H1 (cell line): ENCODE results near the gene DDX19B. TPM values are rescaled to one million over a fixed set of nuclear protein-coding genes. Genes with fewer than 3 reads are reported as not detected.
A peak's percentile ranks its signal among the peaks of the same experiment; 100 is the strongest.
"Not testable (repeated sequence)": the region's sequence is repeated elsewhere in the genome, so short reads cannot be mapped to it uniquely, and the experiment has no call there.

ENCODE experiments used
- CTCF ChIA-PET: fragments of 300-600 bp; sonication (Branson Sonifier 250); formaldehyde crosslinking; loops from one replicate; lab custom pipeline; 2021; ENCODE audit not compliant: partially characterized antibody; lab: Charles Lee
- POLR2A ChIA-PET: fragments of 300-600 bp; sonication (Branson Sonifier 250); formaldehyde crosslinking; loops from one replicate; lab custom pipeline; 2021; ENCODE audit warnings: inconsistent platforms; ENCODE audit not compliant: partially characterized antibody; lab: Charles Lee
- DNase-seq, 2 experiments: peaks; one replicate each; pipeline versions ENCODE4 v3.0.0 to v3.0.0-alpha.2; 2010 to 2022; ENCODE audit warnings: low spot score in 2 of 2, low read depth in 1 of 2, mixed read lengths in 1 of 2
- FAIRE-seq: peaks from 2 replicates; lab custom pipeline; 2011; peaks lifted over from hg19 to GRCh38; lab: Jason Lieb, UNC
- H2AFZ ChIP-seq: 2 replicates; pipeline ENCODE4 v1.8.1; 2012; ENCODE audit warnings: low read length, inconsistent platforms
- H2AK5ac ChIP-seq: 2 replicates; pipeline ENCODE4 v1.6.1; 2013; ENCODE audit warnings: low read depth, low read length
- H2BK120ac ChIP-seq: replicated peaks from 2 replicates; pipeline ENCODE3; 2013; ENCODE audit warnings: low read depth, low read length, inconsistent platforms
- H2BK12ac ChIP-seq: 2 replicates; pipeline ENCODE4 v1.6.1; 2013; ENCODE audit warnings: low read depth, low read length
- H2BK15ac ChIP-seq: 2 replicates; pipeline ENCODE4 v1.6.1; 2013; ENCODE audit warnings: low read length
- H2BK20ac ChIP-seq: 2 replicates; pipeline ENCODE4 v1.6.1; 2013; ENCODE audit warnings: low read length
- H2BK5ac ChIP-seq: 2 replicates; pipeline ENCODE4 v1.6.1; 2013; ENCODE audit warnings: low read depth, low read length
- H3K14ac ChIP-seq: 2 replicates; pipeline ENCODE4 v1.6.1; 2013; ENCODE audit warnings: inconsistent platforms; ENCODE audit not compliant: insufficient read length
- H3K18ac ChIP-seq: 2 replicates; pipeline ENCODE4 v1.6.1; 2013; ENCODE audit warnings: low read length; ENCODE audit errors: extremely low read depth
- H3K23ac ChIP-seq: 2 replicates; pipeline ENCODE4 v1.6.1; 2013; ENCODE audit warnings: inconsistent platforms; ENCODE audit not compliant: insufficient read length
- H3K23me2 ChIP-seq: 2 replicates; pipeline ENCODE4 v1.6.1; 2013; ENCODE audit warnings: low read depth, low read length
- H3K27ac ChIP-seq: 2 replicates; pipeline ENCODE4 v1.6.1; 2011; ENCODE audit warnings: low read depth, low read length, inconsistent platforms
- H3K27me3 ChIP-seq, 4 experiments: replicated peaks in 1 of 4; 1 replicate in 1 of 4; 2 replicates in 3 of 4; pipeline versions ENCODE4 v1.6.1 to v1.8.1; 2011 to 2013; ENCODE audit warnings: low read length in 3 of 4, mild to moderate bottlenecking in 3 of 4, inconsistent platforms in 2 of 4, mixed read lengths in 2 of 4, moderate library complexity in 1 of 4; ENCODE audit not compliant: control insufficient read depth in 3 of 4, insufficient read depth in 3 of 4; ENCODE audit errors: extremely low read depth in 1 of 4
- H3K36me3 ChIP-seq, 4 experiments: 2 replicates each; pipeline versions ENCODE4 v1.6.1 to v1.8.1; 2011 to 2013; ENCODE audit warnings: mild to moderate bottlenecking in 4 of 4, low read length in 3 of 4, moderate library complexity in 2 of 4, control low read depth in 1 of 4, inconsistent platforms in 1 of 4; ENCODE audit not compliant: insufficient read depth in 4 of 4, control insufficient read depth in 2 of 4
- H3K4ac ChIP-seq: replicated peaks from 2 replicates; pipeline ENCODE3; 2013; ENCODE audit warnings: low read length, low read depth, mixed read lengths, inconsistent platforms; ENCODE audit not compliant: insufficient read length
- H3K4me1 ChIP-seq, 4 experiments: replicated peaks in 1 of 4; 1 replicate in 1 of 4; 2 replicates in 3 of 4; pipeline versions ENCODE4 v1.6.1 to v1.8.1; 2011 to 2013; ENCODE audit warnings: low read length in 3 of 4, inconsistent platforms in 2 of 4, mixed read lengths in 1 of 4; ENCODE audit not compliant: insufficient read depth in 4 of 4, control insufficient read depth in 3 of 4
- H3K4me2 ChIP-seq, 2 experiments: 2 replicates each; pipeline versions ENCODE4 v1.6.1 to v1.8.1; 2011 to 2013; ENCODE audit warnings: low read depth in 2 of 2, low read length in 2 of 2, control low read depth in 1 of 2, inconsistent platforms in 1 of 2, mild to moderate bottlenecking in 1 of 2; ENCODE audit not compliant: insufficient read depth in 1 of 2
- H3K4me3 ChIP-seq, 4 experiments: fragments of 200-600, 300-600 bp in 1 of 4; sonication (generic), shearing (Covaris generic), sonication (Bioruptor Twin) in 1 of 4; 2 replicates each; pipeline versions ENCODE4 v1.5.1 to v1.8.1; 2011 to 2016; ENCODE audit warnings: low read length in 4 of 4, low read depth in 3 of 4, control low read depth in 2 of 4, inconsistent platforms in 2 of 4, mild to moderate bottlenecking in 2 of 4, mixed read lengths in 1 of 4, moderate library complexity in 1 of 4; ENCODE audit not compliant: insufficient read depth in 2 of 4; ENCODE audit errors: extremely low read depth in 1 of 4
- H3K56ac ChIP-seq: replicated peaks from 2 replicates; pipeline ENCODE3; 2013; ENCODE audit warnings: low read depth, mild to moderate bottlenecking, mixed read lengths, low read length, inconsistent platforms; ENCODE audit not compliant: insufficient read length
- H3K79me1 ChIP-seq: 2 replicates; pipeline ENCODE4 v1.6.1; 2013; ENCODE audit warnings: low read depth, low read length, control low read depth
- H3K79me2 ChIP-seq, 2 experiments: 2 replicates each; pipeline versions ENCODE4 v1.6.1 to v1.8.1; 2012 to 2013; ENCODE audit warnings: low read length in 2 of 2, mild to moderate bottlenecking in 2 of 2, inconsistent platforms in 1 of 2; ENCODE audit not compliant: insufficient read depth in 2 of 2, control insufficient read depth in 1 of 2
- H3K9ac ChIP-seq, 4 experiments: replicated peaks in 1 of 4; 1 replicate in 1 of 4; 2 replicates in 3 of 4; pipeline versions ENCODE4 v1.6.1 to v1.8.1; 2011 to 2013; ENCODE audit warnings: low read depth in 3 of 4, low read length in 3 of 4, control low read depth in 2 of 4, mild to moderate bottlenecking in 2 of 4, moderate library complexity in 2 of 4, inconsistent platforms in 1 of 4; ENCODE audit errors: extremely low read depth in 1 of 4
- H3K9me3 ChIP-seq, 2 experiments: 2 replicates each; pipeline versions ENCODE4 v1.6.1 to v1.8.1; 2012 to 2013; ENCODE audit warnings: mild to moderate bottlenecking in 2 of 2, moderate library complexity in 2 of 2, control low read depth in 1 of 2, inconsistent platforms in 1 of 2, low read depth in 1 of 2, low read length in 1 of 2, mixed read lengths in 1 of 2; ENCODE audit not compliant: insufficient read depth in 2 of 2
- H4K20me1 ChIP-seq, 2 experiments: replicated peaks in 1 of 2; 2 replicates each; pipeline versions ENCODE3 to v1.8.1; 2011 to 2013; ENCODE audit warnings: inconsistent platforms in 2 of 2, low read length in 2 of 2, mild to moderate bottlenecking in 1 of 2; ENCODE audit not compliant: insufficient read depth in 2 of 2, control insufficient read depth in 1 of 2
- H4K5ac ChIP-seq: 2 replicates; pipeline ENCODE4 v1.6.1; 2013; ENCODE audit warnings: low read length, low read depth, mixed read lengths, inconsistent platforms; ENCODE audit not compliant: insufficient read length
- H4K8ac ChIP-seq: 2 replicates; pipeline ENCODE4 v1.8.0; 2013; ENCODE audit warnings: mild to moderate bottlenecking, moderate library complexity, low read length, inconsistent platforms; ENCODE audit not compliant: insufficient read depth; ENCODE audit errors: extremely low read depth
- H4K91ac ChIP-seq: replicated peaks from 2 replicates; pipeline ENCODE3; 2013; ENCODE audit warnings: low read length, mixed read lengths, inconsistent platforms; ENCODE audit not compliant: insufficient read length
- BRCA1 ChIP-seq: IDR thresholded peaks from 2 replicates; pipeline ENCODE4 v1.6.1; 2012; ENCODE audit warnings: low read depth, low read length, improper control_type of control experiment
- CTBP2 ChIP-seq: IDR thresholded peaks from 2 replicates; pipeline ENCODE4 v1.7.0; 2011; ENCODE audit warnings: borderline replicate concordance, mild to moderate bottlenecking, moderate library complexity, mixed read lengths, low read length; ENCODE audit not compliant: insufficient read depth, insufficient read length
- POLR2AphosphoS5 ChIP-seq: IDR thresholded peaks from 2 replicates; pipeline ENCODE4 v1.6.1; 2011; ENCODE audit warnings: low read depth, low read length
- SAP30 ChIP-seq: fragments of 300-600 bp; sonication (generic); IDR thresholded peaks from 2 replicates; pipeline ENCODE4 v1.7.1; 2012; ENCODE audit warnings: low read length, moderate library complexity, mild to moderate bottlenecking, inconsistent platforms; ENCODE audit not compliant: insufficient read depth, insufficient replicate concordance
- SIN3A ChIP-seq, 2 experiments: IDR thresholded peaks in 1 of 2; conservative IDR thresholded peaks in 1 of 2; 2 replicates each; pipeline ENCODE4 v1.6.1; 2011 to 2012; ENCODE audit warnings: low read length in 2 of 2, improper control_type of control experiment in 1 of 2, low read depth in 1 of 2, mild to moderate bottlenecking in 1 of 2
- SP1 ChIP-seq: IDR thresholded peaks from 2 replicates; pipeline ENCODE4 v1.6.1; 2011; ENCODE audit warnings: low read depth, low read length
- SP4 ChIP-seq: IDR thresholded peaks from 2 replicates; pipeline ENCODE4 v1.6.1; 2012; ENCODE audit warnings: low read length, inconsistent platforms
- YY1 ChIP-seq: IDR thresholded peaks from 2 replicates; pipeline ENCODE4 v1.6.1; 2011; ENCODE audit warnings: low read depth, mild to moderate bottlenecking, low read length
- WGBS, 2 experiments: shearing (Covaris generic) in 1 of 2; methylation state at CpG; one replicate each; pipeline versions ENCODE4 v1.1.6 to v1.1.7; 2013 to 2015; ENCODE audit warnings: low lambda C conversion rate in 2 of 2, mixed read lengths in 2 of 2, inconsistent platforms in 1 of 2, low coverage in 1 of 2, missing lambda C conversion rate in 1 of 2; ENCODE audit not compliant: insufficient replicate concordance in 2 of 2, insufficient coverage in 1 of 2, insufficient read length in 1 of 2; ENCODE audit errors: extremely low coverage in 1 of 2, missing lambda C conversion rate in 1 of 2; 5-methylcytosine and 5-hydroxymethylcytosine counted together
- polyA plus RNA-seq, 7 experiments: library from polyadenylated mRNA; depleted of rRNA in 3 of 7; stranded (reverse) in 5 of 7; unstranded in 2 of 7; fragments of >200 nt in 5 of 7; fragments of 200-250 nt in 2 of 7; gene quantifications; 1 replicate in 5 of 7; 2 replicates in 1 of 7; 4 replicates in 1 of 7; pipeline versions ENCODE4 v1.2.1 to v1.2.3, GENCODE V29; 2011 to 2013; ENCODE audit warnings: missing spikeins in 2 of 7, mixed read lengths in 2 of 7
- total RNA-seq: library from RNA; stranded (reverse); fragmentation: NEBNext Ultra II Directional; extraction: Animal tissue kit (Norgen Biotek cat#: 25700); gene quantifications from 2 replicates; pipeline ENCODE4 v1.2.1, GENCODE V29; 2021

Gene DDX19B
- total and polyA plus RNA-seq, 2 of the 8 experiments (the other 6 are each of a cell fraction or from before 2014, with no cell fraction given), result 40.5 to 42.7 TPM

GRCh38 chr16:70298988-70299938 lies at the start of gene DDX19B (continued):
- TF ChIP-seq CTBP2 (no peak), SIN3A (conservative IDR thresholded peaks at IDR 0.05 in 1 of 2, IDR thresholded peaks at IDR 0.05 in 1 of 2; ENCODE audit: low read depth in 1 of 2, low read length in 2 of 2) (peak; percentile 34 to 67; a peak in 2 of 4 replicates), BRCA1 (0 out of 2 replicates have a peak, but pooled peaks have one; percentile 11), SP1 (no peak), POLR2AphosphoS5 (peak; percentile 95), SP4 (0 out of 2 replicates have a peak, but pooled peaks have one; percentile 44), YY1 (no peak), SAP30 (no peak)

- not testable (repeated sequence) for H3K4me1 ChIP-seq, H3K9me3 ChIP-seq, FAIRE-seq, H3K18ac ChIP-seq, H3K79me1 ChIP-seq, H3K4ac ChIP-seq, DNase-seq, H3K23me2 ChIP-seq, H2BK15ac ChIP-seq, H3K9ac ChIP-seq, H2BK120ac ChIP-seq, H4K5ac ChIP-seq, H2AFZ ChIP-seq, H3K56ac ChIP-seq, H2BK20ac ChIP-seq, H3K23ac ChIP-seq, H3K27ac ChIP-seq, H3K14ac ChIP-seq, H2AK5ac ChIP-seq, H4K8ac ChIP-seq, H3K27me3 ChIP-seq, H2BK5ac ChIP-seq, H2BK12ac ChIP-seq, H4K91ac ChIP-seq
- H3K4me2 ChIP-seq, result peak overlapping the region; percentile 48 to 60; a peak in 2 of 4 replicates
- peaks cover 2 to 12% of the 10 kb centered on the region in 2 experiments for H4K20me1 ChIP-seq
- ChIA-PET POLR2A (interaction anchor here (0.6 to 6.8 kb wide), 5 partner anchors 9 to 88 kb away, joined by 4 to 48 read pairs (median 6); partner anchors contain the start of gene AARS1), CTCF (interaction anchor here (0.7 to 1.4 kb wide), 3 partner anchors 18 to 215 kb away, joined by 3 to 4 read pairs (median 3); no protein-coding TSS in a partner anchor)
- peak overlapping the region in 2 of 4 experiments; percentile 26 to 79; a peak in 2 of 8 replicates for H3K4me3 ChIP-seq
- 88% methylated on average over 4 of the region's 4 CpGs; no CpG with 5 or more reads in 1 of the 2 experiments for WGBS, 2 experiments
- H3K36me3 ChIP-seq, result peaks cover 19 to 28% (median 27%) of the 10 kb centered on the region in 4 experiments; a peak in 7 of 8 replicates
- H3K79me2 ChIP-seq, result peaks cover 0 to 20% of the 10 kb centered on the region in 2 experiments; a peak in 2 of 4 replicates
These were observed 49.3 kb upstream of the DDX19B start for GRCh38 chr16:70249697-70250096.
